ENCODE measurements around the gene MYLK3.
"Not testable (repeated sequence)": the region's sequence is repeated elsewhere in the genome, so short reads cannot be mapped to it uniquely, and the experiment has no call there.

MYLK3 gene

DNA sequence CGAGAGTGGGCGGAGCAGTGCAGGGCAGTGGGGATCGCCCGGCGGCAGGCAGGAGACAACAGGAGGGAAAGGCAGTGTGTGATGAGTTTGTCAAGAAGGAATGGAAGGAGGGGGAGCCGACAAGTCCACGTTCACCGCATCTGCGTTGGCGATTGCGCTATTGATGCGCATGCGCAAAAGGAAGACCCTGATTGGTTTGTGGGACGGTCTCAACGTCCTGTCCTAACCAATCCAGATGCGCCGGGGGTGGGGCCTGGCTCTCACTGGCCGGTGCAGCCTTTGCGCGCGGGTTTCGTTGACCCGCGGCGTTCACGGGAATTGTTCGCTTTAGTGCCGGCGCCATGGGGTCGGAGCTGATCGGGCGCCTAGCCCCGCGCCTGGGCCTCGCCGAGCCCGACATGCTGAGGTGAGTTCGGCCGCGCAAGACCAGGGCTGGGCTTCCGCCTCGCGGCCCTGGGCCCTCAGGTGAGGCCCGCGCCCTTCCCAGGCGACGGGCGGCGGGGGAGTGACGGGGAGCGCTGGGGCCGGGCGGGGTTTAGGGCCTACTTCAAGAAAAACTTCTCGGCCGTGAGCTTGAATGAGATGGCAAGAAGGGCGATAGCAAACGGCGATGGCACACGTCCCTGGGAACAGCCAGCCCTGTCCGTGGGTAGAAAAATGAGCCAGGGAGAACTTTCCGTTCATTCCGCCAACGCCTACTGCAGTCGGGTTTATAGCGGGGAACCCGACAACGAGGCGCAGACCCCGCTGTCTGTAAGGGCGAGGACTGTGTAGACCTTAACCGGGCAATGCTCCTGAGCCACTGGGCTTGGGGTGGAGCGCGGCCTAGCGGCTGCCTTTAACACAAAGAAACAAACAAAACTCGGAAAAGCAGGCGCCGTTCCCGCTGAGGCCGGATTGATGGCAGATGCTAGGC, 58.5 kb downstream of the MYLK3 start, which contains the start of gene ORC6:
ORC6 (plus strand) TSS at position 295 of the 916 bp plus-strand sequence; CDS start at position 342, 47 bp downstream.
- DNase-seq (ENCODE audit: low read depth) = peak; percentile 91

DNA sequence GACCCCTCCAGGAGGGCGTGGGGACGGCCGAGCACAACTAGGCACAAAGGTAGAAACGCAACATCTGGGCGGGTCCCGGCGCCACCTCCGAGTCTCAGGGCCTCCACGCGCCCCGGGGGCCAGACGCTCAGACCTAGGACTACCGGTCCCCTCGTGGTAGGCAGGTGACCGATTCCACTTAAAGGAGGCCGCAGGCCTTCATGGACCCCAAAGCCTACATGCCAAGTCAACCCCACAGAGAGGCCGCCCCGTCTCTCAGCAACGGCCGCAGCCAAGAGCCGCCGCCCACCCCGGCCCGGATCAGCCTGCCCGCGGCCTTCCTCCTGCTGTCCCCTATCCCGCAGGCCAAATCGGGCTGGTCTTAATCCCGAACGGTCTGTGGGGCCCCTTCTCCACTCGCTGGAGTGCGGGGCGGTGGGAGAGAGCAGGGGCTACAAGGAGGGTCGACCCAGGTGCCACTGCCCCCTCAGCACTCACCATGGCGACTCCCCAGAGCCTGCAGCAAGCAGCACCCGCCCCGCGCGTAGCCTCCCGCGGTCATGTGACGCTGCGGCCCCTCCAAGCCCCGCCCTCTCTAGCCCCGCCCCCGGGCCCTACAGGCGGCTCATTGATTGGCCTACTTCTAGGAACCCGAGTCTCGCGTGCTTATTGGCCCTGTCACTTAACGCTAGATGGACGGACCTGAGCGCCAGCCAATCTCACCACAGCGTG, 59.3 kb downstream of the MYLK3 start, which contains the start of gene VPS35:
VPS35 (minus strand) TSS at position 525 of the 711 bp plus-strand sequence; CDS start at position 480, 45 bp downstream.
- DNase-seq (ENCODE audit: low read depth) = peak; percentile 98

DNA sequence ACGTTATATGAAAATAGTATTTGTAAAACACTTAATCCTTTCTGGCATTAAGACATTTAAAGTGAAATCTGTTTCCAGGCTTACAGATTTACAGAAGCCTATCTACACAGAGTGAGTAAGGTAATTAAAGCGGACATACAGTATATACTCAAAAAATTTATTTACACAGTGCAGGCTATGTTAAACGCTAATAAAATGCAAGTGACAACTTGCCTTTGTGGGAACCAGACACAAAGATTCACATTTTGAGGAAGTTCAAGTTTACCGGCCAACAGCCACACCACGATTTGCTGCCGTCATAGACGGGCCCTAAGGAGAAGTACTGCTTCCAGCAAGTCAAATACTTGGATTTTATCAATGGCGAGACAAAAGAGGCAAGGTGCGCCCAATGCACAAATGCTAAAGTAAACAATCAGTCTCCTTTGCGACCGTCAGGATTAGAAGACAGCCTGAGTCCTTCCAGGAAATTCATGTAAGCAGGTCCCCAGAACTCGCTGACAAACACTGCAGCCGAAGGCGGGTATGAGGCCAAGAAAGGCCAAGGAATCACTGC, 60.0 kb downstream of the MYLK3 start:
- no peak for DNase-seq (ENCODE audit: low read depth)

DNA sequence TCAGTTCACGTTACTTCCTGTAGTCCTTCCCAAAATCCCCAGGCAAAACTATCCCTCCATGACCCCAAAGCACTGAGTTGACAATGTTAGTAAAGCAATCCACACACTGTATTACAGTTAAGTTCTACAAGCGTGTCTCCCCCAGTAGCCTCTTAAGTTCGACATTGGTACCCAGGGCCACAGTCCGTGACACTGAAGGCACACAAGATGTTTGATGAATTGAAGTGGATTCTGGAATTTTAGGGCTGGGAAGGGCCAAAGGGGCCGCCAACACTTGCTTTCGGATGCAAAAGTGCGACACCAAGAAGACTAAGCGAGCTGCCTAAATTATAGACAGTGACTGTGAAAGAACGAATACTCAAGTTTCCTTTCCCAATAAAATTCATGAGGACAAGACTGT, 60.7 kb downstream of the MYLK3 start:
- DNase-seq (ENCODE audit: low read depth) = no peak

DNA sequence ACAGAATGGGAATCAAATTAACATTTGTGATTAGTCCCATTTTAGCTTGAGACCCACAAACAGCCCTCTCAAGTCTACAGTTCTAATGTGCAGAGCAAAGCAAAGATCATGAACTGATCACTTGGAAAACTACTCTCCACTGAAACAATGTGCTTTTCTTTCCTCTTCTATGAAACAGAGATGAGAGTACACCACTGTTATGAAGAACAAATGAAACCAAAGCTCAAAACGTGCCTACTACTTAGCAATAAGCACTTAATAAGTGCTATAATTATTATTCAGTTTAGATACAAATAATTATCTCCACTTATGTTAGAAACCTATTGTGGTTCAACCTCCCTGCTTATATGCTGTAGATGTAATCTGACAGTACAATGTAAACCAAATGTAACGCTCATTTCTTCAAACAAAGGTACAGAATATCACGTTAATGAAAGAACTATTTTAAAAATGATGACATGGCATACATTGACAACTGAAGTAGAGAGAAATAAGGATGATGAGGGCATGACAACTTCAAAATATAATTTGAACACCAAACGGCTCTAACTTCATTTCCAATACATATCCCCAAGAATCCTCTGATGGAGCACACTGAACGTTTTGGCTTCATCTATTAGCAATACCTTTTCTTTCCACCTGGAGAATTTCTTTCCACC, 61.2 kb downstream of the MYLK3 start:
- DNase-seq (ENCODE audit: low read depth) = no peak

DNA sequence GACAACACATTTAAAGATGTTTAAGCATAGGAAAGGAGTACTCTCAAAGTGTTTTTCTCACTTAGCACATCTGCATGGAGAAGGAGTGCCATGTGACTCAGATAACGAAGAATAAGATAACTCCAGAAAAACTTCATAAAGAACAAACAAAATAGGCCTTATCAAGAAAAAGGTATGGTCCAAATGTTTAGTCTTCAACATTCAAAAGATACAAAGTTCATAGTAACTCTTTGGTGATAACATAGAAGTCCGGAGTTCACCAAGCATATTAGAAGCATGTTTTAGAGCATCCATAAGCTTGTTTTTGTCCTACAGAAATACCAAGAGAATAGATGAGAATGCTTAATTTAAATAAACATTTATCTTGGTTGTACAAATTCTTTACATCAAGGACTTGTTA, 66.3 kb downstream of the MYLK3 start:
- DNase-seq (ENCODE audit: low read depth) = not testable (repeated sequence)

DNA sequence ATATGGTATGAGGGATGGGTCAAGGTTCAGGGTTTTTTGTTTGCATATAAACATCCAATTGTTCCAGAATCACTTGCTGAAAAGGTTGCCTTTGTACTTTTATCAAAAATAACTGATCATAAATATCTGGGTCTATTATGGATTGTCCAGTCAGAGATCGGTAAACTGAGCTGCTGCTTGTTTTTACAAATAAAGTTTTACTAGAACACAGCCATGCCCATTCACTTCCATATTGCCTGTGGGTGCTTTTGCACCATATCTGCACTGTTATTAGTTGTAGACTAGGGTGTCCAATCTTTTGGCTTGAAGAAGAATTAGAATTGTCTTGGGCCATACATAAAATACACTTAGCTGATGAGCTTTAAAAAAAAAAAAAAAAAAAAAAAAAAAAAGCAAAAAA, 70.2 kb downstream of the MYLK3 start:
- DNase-seq (ENCODE audit: low read depth) = not testable (repeated sequence)

DNA sequence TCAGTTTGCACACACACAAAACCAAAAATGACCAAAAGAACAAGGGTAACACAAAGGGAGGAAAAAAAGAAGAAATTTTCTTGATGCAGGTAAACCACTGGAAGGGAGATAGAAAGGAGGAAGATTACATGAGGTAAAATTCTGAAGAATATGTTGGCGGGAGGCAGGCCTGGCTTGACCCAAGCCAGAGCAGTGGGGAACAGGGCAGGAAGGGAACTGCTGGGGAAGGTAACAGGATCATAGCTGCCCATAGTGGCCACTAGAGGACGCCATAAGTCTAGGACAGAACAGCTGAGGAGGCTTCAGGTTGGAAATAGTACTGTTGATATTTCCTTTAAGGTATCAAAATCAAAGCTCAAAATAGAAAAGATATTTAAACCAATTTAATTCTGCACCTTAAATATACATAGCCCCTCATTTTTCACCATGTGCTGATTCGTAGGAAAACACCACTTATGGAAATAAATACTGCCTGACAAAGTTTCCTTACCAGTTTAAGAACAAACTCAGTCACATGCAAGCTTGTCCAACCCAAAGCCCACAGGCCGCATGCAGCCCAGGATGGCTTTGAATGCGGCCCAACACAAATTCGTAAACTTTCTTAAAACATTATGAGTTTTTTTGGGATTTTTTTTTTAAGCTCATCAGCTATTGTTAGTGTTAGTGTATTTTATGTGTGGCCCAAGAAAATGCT, 74.7 kb downstream of the MYLK3 start:
- DNase-seq (ENCODE audit: low read depth) = no peak

DNA sequence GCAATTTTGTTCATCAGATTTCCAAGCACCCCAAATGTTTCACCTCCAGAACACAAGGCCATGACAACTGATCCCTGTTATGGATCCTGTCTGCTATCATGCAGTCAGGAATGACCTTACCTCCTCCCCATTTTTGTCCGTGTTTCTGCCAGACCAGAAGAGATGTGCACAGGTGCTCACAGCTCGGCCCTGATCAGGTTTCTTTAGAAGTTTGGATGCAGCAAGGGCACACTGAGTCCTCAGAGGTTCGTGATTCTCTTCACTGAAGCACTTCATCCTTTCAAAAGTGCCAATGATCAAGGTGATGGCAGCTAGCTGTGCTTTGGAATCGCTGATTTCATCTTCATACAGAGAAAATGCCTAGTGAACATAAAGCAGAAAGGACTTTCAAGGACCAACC, 86.0 kb downstream of the MYLK3 start:
- DNase-seq (ENCODE audit: low read depth) = no peak

DNA sequence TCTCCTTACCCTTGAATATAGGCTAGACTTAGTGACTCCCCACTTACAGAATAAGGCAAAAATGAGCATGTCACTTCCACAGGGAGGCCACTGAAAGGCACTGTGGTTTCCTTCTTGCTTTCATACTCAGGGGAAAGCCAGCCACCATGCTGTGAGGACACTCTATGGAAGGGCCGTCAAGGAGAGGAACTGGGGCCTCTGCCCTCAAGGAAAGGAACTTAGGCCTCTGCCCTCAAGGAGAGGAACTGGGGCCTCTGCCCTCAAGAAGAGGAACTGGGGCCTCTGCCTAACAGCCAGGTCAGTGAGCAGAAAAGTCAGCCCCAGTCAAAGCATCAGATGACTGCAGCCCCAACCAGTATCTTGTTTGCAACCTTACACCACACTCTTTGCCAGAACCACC, 89.2 kb downstream of the MYLK3 start:
- no peak for DNase-seq (ENCODE audit: low read depth)

All from GM04504 (cell line).